Liver (tissue), 3 donors: Measurements from ENCODE around the gene OR7C2.
"Not testable (repeated sequence)": the region's sequence is repeated elsewhere in the genome, so short reads cannot be mapped to it uniquely, and the experiment has no call there.

ENCODE experiments used
- ATF3 ChIP-seq: IDR thresholded peaks from 2 replicates; pipeline ENCODE4 v1.6.1; 2016; ENCODE audit warnings: antibody characterized with exemption
- CTCF ChIP-seq: fragments of 150-350 bp; IDR thresholded peaks from 2 replicates; pipeline ENCODE4 v1.5.1; 2017; ENCODE audit warnings: improper control_type of control experiment, low read depth, low read length; ENCODE audit not compliant: missing input control
- JUND ChIP-seq, 2 donors: IDR thresholded peaks; 2 replicates each; pipeline ENCODE4 v1.6.1; 2016; ENCODE audit warnings: antibody characterized with exemption in 2 of 2
- MAX ChIP-seq: IDR thresholded peaks from 2 replicates; pipeline ENCODE4 v1.6.1; 2016; ENCODE audit warnings: antibody characterized with exemption
- RAD21 ChIP-seq, 2 donors: IDR thresholded peaks; 2 replicates each; pipeline ENCODE4 v1.6.1; 2016; ENCODE audit warnings: antibody characterized with exemption in 2 of 2, mild to moderate bottlenecking in 2 of 2
- YY1 ChIP-seq: IDR thresholded peaks from 2 replicates; pipeline ENCODE4 v1.6.1; 2016; ENCODE audit warnings: antibody characterized with exemption, mild to moderate bottlenecking
- ZBTB33 ChIP-seq: IDR thresholded peaks from 2 replicates; pipeline ENCODE4 v1.6.1; 2016; ENCODE audit warnings: antibody characterized with exemption
- TF ChIP-seq, protein P1 (sequence below): IDR thresholded peaks from 2 replicates; pipeline ENCODE4 v1.6.1; 2016; ENCODE audit warnings: antibody characterized with exemption, mild to moderate bottlenecking
- donor health status: healthy.
- donor health status: healthy.

GRCh38 chr19:14949413-14949812 is 8.1 kb downstream of the OR7C2 start:
- TF ChIP-seq MAX; CTCF; ZBTB33; ATF3; RAD21 (IDR thresholded peaks at IDR 0.05); YY1; JUND (IDR thresholded peaks at IDR 0.05): not testable (repeated sequence)
- TF ChIP-seq, protein P1, sequence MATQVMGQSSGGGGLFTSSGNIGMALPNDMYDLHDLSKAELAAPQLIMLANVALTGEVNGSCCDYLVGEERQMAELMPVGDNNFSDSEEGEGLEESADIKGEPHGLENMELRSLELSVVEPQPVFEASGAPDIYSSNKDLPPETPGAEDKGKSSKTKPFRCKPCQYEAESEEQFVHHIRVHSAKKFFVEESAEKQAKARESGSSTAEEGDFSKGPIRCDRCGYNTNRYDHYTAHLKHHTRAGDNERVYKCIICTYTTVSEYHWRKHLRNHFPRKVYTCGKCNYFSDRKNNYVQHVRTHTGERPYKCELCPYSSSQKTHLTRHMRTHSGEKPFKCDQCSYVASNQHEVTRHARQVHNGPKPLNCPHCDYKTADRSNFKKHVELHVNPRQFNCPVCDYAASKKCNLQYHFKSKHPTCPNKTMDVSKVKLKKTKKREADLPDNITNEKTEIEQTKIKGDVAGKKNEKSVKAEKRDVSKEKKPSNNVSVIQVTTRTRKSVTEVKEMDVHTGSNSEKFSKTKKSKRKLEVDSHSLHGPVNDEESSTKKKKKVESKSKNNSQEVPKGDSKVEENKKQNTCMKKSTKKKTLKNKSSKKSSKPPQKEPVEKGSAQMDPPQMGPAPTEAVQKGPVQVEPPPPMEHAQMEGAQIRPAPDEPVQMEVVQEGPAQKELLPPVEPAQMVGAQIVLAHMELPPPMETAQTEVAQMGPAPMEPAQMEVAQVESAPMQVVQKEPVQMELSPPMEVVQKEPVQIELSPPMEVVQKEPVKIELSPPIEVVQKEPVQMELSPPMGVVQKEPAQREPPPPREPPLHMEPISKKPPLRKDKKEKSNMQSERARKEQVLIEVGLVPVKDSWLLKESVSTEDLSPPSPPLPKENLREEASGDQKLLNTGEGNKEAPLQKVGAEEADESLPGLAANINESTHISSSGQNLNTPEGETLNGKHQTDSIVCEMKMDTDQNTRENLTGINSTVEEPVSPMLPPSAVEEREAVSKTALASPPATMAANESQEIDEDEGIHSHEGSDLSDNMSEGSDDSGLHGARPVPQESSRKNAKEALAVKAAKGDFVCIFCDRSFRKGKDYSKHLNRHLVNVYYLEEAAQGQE, result not testable (repeated sequence)
